ENCODE results near the gene FBXO3. TPM values are rescaled to one million over a fixed set of nuclear protein-coding genes. Genes with fewer than 3 reads are reported as not detected.

Gene FBXO3
- total and polyA plus RNA-seq, 12 donors = 21.9 to 72.5 (median 55.7) TPM

GRCh38 chr11:33699515-33700062 lies 74.7 kb downstream of the FBXO3 start:
- Histone ChIP-seq H3K27ac (peak overlapping the region in 8 of 10 donors; percentile 84 to 92 (median 89)), H3K4me1 (peaks cover 22 to 84% (median 71%) of the 10 kb centered on the region in 9 donors), H3K36me3 (peaks cover 0 to 1% (median 0%) of the 10 kb centered on the region in 9 donors), H3K9me3 (no peaks in the 10 kb centered on the region), H3K4me3 (peak overlapping the region in 7 of 10 donors; percentile 48 to 68 (median 60)), H3K27me3 (no peaks in the 10 kb centered on the region)
- ATAC-seq (no peak), DNase-seq (no peak)
- no peak for TF ChIP-seq CTCF (IDR thresholded peaks at IDR 0.05)
- 67 to 75% methylated on average over 12 of the region's 12 CpGs for WGBS, 2 donors
- intact Hi-C loops (cut with DNase I) = loop anchor here in 7 of 10 donors (2.0 to 10.0 kb wide), 5 partner anchors 37 to 535 kb away; partner anchors contain the start of genes HIPK3 (in 4 of the 7), CD59 (in 3 of the 7) and CSTF3 (in 2 of the 7)

GRCh38 chr11:33698921-33699320 lies 75.4 kb downstream of the FBXO3 start:
- DNase-seq (no peak), ATAC-seq (no peak)
- intact Hi-C loops (cut with DNase I) = loop anchor here in 5 of 10 donors (10.0 kb wide), 2 partner anchors 444 to 534 kb away; partner anchors contain the start of genes HIPK3 (in 3 of the 5) and CSTF3 (in 2 of the 5)
- Histone ChIP-seq H3K4me1 (peaks cover 23 to 84% (median 71%) of the 10 kb centered on the region in 9 donors), H3K27ac (peak overlapping the region in 4 of 10 donors; percentile 87 to 92 (median 91)), H3K27me3 (no peaks in the 10 kb centered on the region), H3K4me3 (no peak overlapping the region), H3K36me3 (no peaks in the 10 kb centered on the region), H3K9me3 (no peaks in the 10 kb centered on the region)
- no peak for TF ChIP-seq CTCF (IDR thresholded peaks at IDR 0.05)
- WGBS, 2 donors = 90 to 91% methylated on average over 5 of the region's 5 CpGs

GRCh38 chr11:33697997-33698396 lies 76.3 kb downstream of the FBXO3 start:
- Histone ChIP-seq H3K27ac (peak overlapping the region in 1 of 10 donors; percentile 26), H3K27me3 (no peaks in the 10 kb centered on the region), H3K9me3 (no peaks in the 10 kb centered on the region), H3K4me3 (no peak overlapping the region), H3K4me1 (peaks cover 20 to 84% (median 71%) of the 10 kb centered on the region in 9 donors), H3K36me3 (no peaks in the 10 kb centered on the region)
- 66 to 69% methylated on average over 3 of the region's 3 CpGs for WGBS, 2 donors
- DNase-seq (no peak), ATAC-seq (no peak)
- intact Hi-C loops (cut with DNase I) = loop anchor here in 5 of 10 donors (10.0 kb wide), 2 partner anchors 443 to 533 kb away; partner anchors contain the start of genes HIPK3 (in 3 of the 5) and CSTF3 (in 2 of the 5)
- no peak for TF ChIP-seq CTCF (IDR thresholded peaks at IDR 0.05)

- Histone ChIP-seq H3K9me3 (no peaks in the 10 kb centered on the region), H3K36me3 (no peaks in the 10 kb centered on the region), H3K27ac (no peak overlapping the region), H3K4me1 (peaks cover 18 to 84% (median 69%) of the 10 kb centered on the region in 9 donors), H3K27me3 (no peaks in the 10 kb centered on the region), H3K4me3 (no peak overlapping the region)
- no peak for ATAC-seq
- intact Hi-C loops (cut with DNase I) = loop anchor here in 5 of 10 donors (10.0 kb wide), 2 partner anchors 442 to 532 kb away; partner anchors contain the start of genes HIPK3 (in 3 of the 5) and CSTF3 (in 2 of the 5)
- TF ChIP-seq CTCF (IDR thresholded peaks at IDR 0.05) = no peak
- no peak for DNase-seq
- 74 to 82% methylated on average over 6 of the region's 6 CpGs for WGBS, 2 donors
Observed at GRCh38 chr11:33696931-33697638, 77.2 kb downstream of the FBXO3 start.

All from heart right ventricle (tissue), 16 donors.